K562 (cell line): ENCODE measurements around the gene ZNF563. TPM values are rescaled to one million over a fixed set of nuclear protein-coding genes. Genes with fewer than 3 reads are reported as not detected.

ENCODE experiments used
- CBX1 ChIP-seq: sonication (generic); IDR thresholded peaks from 2 replicates; pipeline ENCODE4 v1.6.1; 2016; ENCODE audit warnings: antibody characterized with exemption, low read depth, mild to moderate bottlenecking
- CREB1 ChIP-seq, 2 experiments: sonication (generic) in 1 of 2; formaldehyde crosslinking in 1 of 2; IDR thresholded peaks; 2 replicates each; pipeline versions ENCODE4 v1.6.1 to v1.8.0; 2012 to 2022; ENCODE audit warnings: inconsistent platforms in 1 of 2, mild to moderate bottlenecking in 1 of 2, missing genetic modification reagents in 1 of 2, moderate library complexity in 1 of 2
- FOXK1 ChIP-seq: sonication (generic); formaldehyde crosslinking; IDR thresholded peaks from 2 replicates; pipeline ENCODE4 v1.8.0; 2022; ENCODE audit warnings: missing genetic modification reagents, mild to moderate bottlenecking, borderline replicate concordance
- FOXK2 ChIP-seq, 2 experiments: fragments of 450-650 bp; IDR thresholded peaks in 1 of 2; conservative IDR thresholded peaks in 1 of 2; 2 replicates each; pipeline ENCODE4 v1.6.1; 2016; ENCODE audit warnings: low read depth in 2 of 2, mild to moderate bottlenecking in 1 of 2
- GTF2F1 ChIP-seq: IDR thresholded peaks from 2 replicates; pipeline ENCODE4 v1.6.1; 2011; ENCODE audit warnings: low read depth, low read length, improper control_type of control experiment
- HIVEP1 ChIP-seq: fragments of 250-450 bp; sonication (Bioruptor Pico); IDR thresholded peaks from 2 replicates; pipeline ENCODE4 v1.4.0; 2020; ENCODE audit warnings: mild to moderate bottlenecking
- HNRNPK ChIP-seq: fragments of 200-400 bp; formaldehyde crosslinking; IDR thresholded peaks from one replicate; pipeline ENCODE4 v1.6.1; 2018; ENCODE audit warnings: mild to moderate bottlenecking, low read depth, low read length; ENCODE audit not compliant: poor library complexity, severe bottlenecking
- NR3C1 ChIP-seq: sonication (generic); formaldehyde crosslinking; IDR thresholded peaks from 2 replicates; pipeline ENCODE4 v1.8.1; 2022; ENCODE audit warnings: missing genetic modification reagents
- RAD21 ChIP-seq, 2 experiments: fragments of 250-450 bp in 1 of 2; fragments of 450-650 bp in 1 of 2; sonication (Bioruptor Pico) in 1 of 2; formaldehyde crosslinking in 1 of 2; IDR thresholded peaks in 1 of 2; conservative IDR thresholded peaks in 1 of 2; 2 replicates each; pipeline versions ENCODE4 v1.4.0 to v1.8.0; 2020 to 2022; ENCODE audit warnings: mild to moderate bottlenecking in 2 of 2, moderate library complexity in 1 of 2
- RFX7 ChIP-seq: fragments of 250-450 bp; sonication (Bioruptor Pico); IDR thresholded peaks from 2 replicates; pipeline ENCODE4 v1.5.1; 2021; ENCODE audit warnings: mild to moderate bottlenecking
- SMARCC2 ChIP-seq: fragments of 450-650 bp; IDR thresholded peaks from 2 replicates; pipeline ENCODE4 v1.6.1; 2017; ENCODE audit warnings: antibody characterized with exemption, moderate library complexity, mild to moderate bottlenecking, low read depth
- STAT6 ChIP-seq: sonication (generic); formaldehyde crosslinking; IDR thresholded peaks from 2 replicates; pipeline ENCODE4 v1.8.1; 2023; ENCODE audit warnings: mild to moderate bottlenecking, missing genetic modification reagents
- USF2 ChIP-seq: sonication (generic); formaldehyde crosslinking; IDR thresholded peaks from 2 replicates; pipeline ENCODE4 v1.5.0; 2020; ENCODE audit warnings: missing genetic modification reagents
- ZNF507 ChIP-seq: conservative IDR thresholded peaks from 2 replicates; pipeline ENCODE4 v1.6.1; 2017; ENCODE audit warnings: missing genetic modification characterization, missing compliant biosample characterization
- polyA plus RNA-seq, 8 experiments: library from polyadenylated mRNA; depleted of rRNA in 4 of 8; stranded (reverse) in 5 of 8; unstranded in 3 of 8; fragments of >200 nt; fragmentation: Nextera tagmentation in 2 of 8; fragmentation: Illumina TruSeq in 1 of 8; extraction: Ambion mirVana in 2 of 8; extraction: Trizol in 1 of 8; gene quantifications; 2 replicates each; pipeline versions ENCODE4 v1.2.1 to v1.2.3, GENCODE V29; 2011 to 2014; ENCODE audit warnings: inconsistent platforms in 1 of 8, missing spikeins in 1 of 8
- total RNA-seq, 7 experiments: library from RNA; depleted of rRNA in 6 of 7; stranded (reverse); fragments of >200 nt in 6 of 7; fragmentation: Illumina TruSeq in 2 of 7; extraction: Trizol in 2 of 7; gene quantifications; 2 replicates each; pipeline versions ENCODE4 v1.2.1 to v1.2.3, GENCODE V29; 2011 to 2021; ENCODE audit warnings: low replicate concordance in 1 of 7
- TF ChIP-seq, protein P1 (sequence below): fragments of 250-450 bp; sonication (Bioruptor Pico); IDR thresholded peaks from 2 replicates; pipeline ENCODE4 v1.5.0; 2021; ENCODE audit warnings: mild to moderate bottlenecking, moderate library complexity
- TF ChIP-seq, protein P2 (sequence below): fragments of 150-350 bp; conservative IDR thresholded peaks from 2 replicates; pipeline ENCODE4 v1.6.1; 2014; ENCODE audit warnings: low read length

Gene ZNF563
- total and polyA plus RNA-seq, 9 of the 15 experiments (the other 6 are each of a cell fraction or from before 2014, with no cell fraction given) = 0.37 to 2.9 (median 0.74) TPM

DNA sequence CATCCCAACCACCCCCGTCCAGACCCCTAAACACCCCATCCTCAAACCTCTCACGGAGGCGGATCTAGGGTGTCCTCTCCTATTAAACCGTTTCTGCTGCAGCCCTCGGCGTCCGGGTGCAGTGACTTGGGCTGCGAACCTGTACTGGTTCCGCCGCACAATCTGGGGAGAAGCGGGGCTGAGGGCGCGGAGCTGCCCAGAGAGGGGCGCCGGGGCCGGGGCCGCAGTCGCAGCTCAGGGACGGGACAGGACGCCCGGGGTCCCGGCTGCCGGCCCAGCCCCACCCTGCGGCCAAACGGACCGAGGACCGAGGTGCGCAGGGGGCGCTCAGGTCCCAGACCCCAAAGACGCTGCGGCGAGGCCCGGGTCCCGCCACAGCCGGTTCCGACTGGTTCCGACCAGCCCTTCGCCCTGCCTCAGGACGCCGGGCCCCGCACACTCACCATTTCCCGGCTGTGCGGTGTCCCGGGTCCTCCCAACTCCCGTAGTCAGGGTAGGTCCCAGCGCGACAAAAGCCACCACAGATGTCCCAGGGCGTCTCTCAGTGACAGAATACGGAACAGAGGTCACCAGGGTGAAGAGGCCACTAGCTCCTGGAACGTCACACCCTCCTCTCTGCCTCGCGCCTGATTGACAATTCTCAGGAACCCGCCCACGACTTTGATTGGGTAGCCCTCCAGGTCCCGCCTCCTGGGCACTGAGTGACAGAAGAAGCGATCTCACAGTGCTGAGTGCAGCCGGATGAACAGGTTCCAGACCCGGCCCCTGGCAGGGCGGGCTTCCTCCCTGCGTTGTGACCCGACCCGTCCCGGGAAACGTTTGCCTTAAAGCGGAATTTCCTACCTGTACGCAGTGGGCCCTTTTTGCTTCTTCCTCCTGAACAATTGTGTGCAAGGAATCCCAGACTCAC lies 38.9 kb downstream of the ZNF563 start, which contains the start of gene ZNF44 (continued):
- TF ChIP-seq, protein P1, sequence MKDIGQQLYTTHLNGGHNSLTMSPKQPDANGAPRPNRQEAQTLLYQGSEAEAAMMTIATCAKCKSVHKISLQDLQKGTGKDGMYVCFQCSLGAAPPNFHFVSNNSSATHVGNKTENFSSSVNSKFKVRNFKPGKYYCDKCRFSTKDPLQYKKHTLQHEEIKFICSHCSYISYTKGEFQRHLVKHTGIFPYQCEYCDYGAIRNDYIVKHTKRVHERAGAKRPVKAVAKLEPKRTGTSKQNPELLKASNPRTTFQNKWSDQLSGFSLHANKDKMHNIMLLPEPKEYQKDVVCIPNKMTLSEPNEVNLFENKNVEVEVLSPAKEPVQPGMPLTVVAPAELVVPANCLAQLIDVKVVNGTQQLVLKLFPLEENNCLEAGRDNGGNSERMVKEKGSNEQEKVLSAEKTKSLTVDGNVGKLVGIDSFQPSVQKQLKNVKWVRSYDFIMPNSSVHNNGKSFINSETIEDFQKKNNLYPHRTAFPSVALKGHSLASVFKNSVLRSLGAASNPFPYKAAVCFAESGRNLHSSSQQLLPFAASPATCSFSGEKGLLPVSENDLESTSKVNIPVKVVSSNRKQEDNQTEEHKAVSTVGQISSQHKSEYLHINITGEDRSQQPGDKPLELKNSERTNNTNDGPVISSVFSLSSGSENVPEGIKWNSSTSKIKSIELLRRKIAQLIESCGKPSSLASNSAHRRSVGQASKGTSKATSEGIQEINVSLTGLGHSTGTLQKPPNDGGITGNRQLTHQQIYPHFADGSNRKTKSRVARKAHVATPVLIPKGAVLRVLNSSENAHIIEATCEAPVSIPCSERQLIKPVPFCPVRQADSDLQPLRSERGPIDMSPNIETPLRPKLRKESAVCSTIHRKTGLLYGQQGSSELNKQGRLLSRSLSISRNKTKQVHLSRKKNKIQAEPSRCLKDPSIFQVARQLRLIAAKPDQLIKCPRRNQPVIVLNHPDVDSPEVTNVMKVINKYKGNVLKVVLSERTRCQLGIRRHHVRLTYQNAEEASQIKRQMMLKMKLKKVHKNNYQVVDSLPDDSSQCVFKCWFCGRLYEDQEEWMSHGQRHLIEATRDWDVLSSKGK (CRISPR knock-in tag) = no peak
- no peak for TF ChIP-seq STAT6 (CRISPR knock-in tag)
- no peak for TF ChIP-seq ZNF507 (tag)
- no peak for TF ChIP-seq NR3C1 (CRISPR knock-in tag)
- TF ChIP-seq CREB1 (IDR thresholded peaks at IDR 0.05) = peak; percentile 66; the same call in 1 of the 2 replicates
- TF ChIP-seq CREB1 (CRISPR knock-in tag; IDR thresholded peaks at IDR 0.05) = peak; percentile 71; the same call in 1 of the 2 replicates
- TF ChIP-seq FOXK2 (conservative IDR thresholded peaks at IDR 0.05 in 1 of 2, IDR thresholded peaks at IDR 0.05 in 1 of 2; ENCODE audit: low read depth in 2 of 2) = 0 out of 4 replicates have a peak, but pooled peaks of 1 of the 2 experiments have one; percentile 23
- TF ChIP-seq USF2 = no peak
- no peak for TF ChIP-seq GTF2F1
- no peak for TF ChIP-seq RAD21 (CRISPR knock-in tag; conservative IDR thresholded peaks at IDR 0.05 in 1 of 2, IDR thresholded peaks at IDR 0.05 in 1 of 2)
- TF ChIP-seq HNRNPK = no peak
- TF ChIP-seq SMARCC2 = no peak
- TF ChIP-seq, protein P2, sequence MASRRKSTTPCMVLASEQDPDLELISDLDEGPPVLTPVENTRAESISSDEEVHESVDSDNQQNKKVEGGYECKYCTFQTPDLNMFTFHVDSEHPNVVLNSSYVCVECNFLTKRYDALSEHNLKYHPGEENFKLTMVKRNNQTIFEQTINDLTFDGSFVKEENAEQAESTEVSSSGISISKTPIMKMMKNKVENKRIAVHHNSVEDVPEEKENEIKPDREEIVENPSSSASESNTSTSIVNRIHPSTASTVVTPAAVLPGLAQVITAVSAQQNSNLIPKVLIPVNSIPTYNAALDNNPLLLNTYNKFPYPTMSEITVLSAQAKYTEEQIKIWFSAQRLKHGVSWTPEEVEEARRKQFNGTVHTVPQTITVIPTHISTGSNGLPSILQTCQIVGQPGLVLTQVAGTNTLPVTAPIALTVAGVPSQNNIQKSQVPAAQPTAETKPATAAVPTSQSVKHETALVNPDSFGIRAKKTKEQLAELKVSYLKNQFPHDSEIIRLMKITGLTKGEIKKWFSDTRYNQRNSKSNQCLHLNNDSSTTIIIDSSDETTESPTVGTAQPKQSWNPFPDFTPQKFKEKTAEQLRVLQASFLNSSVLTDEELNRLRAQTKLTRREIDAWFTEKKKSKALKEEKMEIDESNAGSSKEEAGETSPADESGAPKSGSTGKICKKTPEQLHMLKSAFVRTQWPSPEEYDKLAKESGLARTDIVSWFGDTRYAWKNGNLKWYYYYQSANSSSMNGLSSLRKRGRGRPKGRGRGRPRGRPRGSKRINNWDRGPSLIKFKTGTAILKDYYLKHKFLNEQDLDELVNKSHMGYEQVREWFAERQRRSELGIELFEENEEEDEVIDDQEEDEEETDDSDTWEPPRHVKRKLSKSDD = no peak
- TF ChIP-seq HIVEP1 = no peak
- no peak for TF ChIP-seq FOXK1 (CRISPR knock-in tag)
- TF ChIP-seq RFX7 (CRISPR knock-in tag) = no peak
- no peak for TF ChIP-seq CBX1
